ENCODE measurements around the gene SPAG17.

Gene SPAG17

GRCh38 chr1:118185084-118185832, at the start of gene SPAG17:
Gene SPAG17, minus strand, starts transcription at chr1:118185228. Its CDS starts 71 bp downstream, at chr1:118185157.
- DNase-seq (ENCODE audit: low read depth, low spot score): peak; percentile 40
- TF ChIP-seq CTCF (IDR thresholded peaks at IDR 0.05; ENCODE audit: low read depth, low read length): peak; percentile 48
- H3K4me3 ChIP-seq (ENCODE audit: low read depth, low read length): peak within 1 kb of the TSS; percentile 45
- in situ Hi-C loops (cut with HindIII; ENCODE audit: low sequenced_read_pairs): no loop called here

- in situ Hi-C loops (cut with HindIII; ENCODE audit: low sequenced_read_pairs): no loop called here
- DNase-seq (ENCODE audit: low read depth, low spot score): no peak
- H3K4me3 ChIP-seq (ENCODE audit: low read depth, low read length): no peak overlapping the region
- no peak for TF ChIP-seq CTCF (IDR thresholded peaks at IDR 0.05; ENCODE audit: low read depth, low read length)
Observed at GRCh38 chr1:118225471-118225870, 40.4 kb upstream of the SPAG17 start.

- in situ Hi-C loops (cut with HindIII; ENCODE audit: low sequenced_read_pairs): no loop called here
- TF ChIP-seq CTCF (IDR thresholded peaks at IDR 0.05; ENCODE audit: low read depth, low read length): peak; percentile 11
- no peak for DNase-seq (ENCODE audit: low read depth, low spot score)
- no peak overlapping the region for H3K4me3 ChIP-seq (ENCODE audit: low read depth, low read length)
Observed at GRCh38 chr1:118223426-118223825, 38.4 kb upstream of the SPAG17 start.

- no peak for DNase-seq (ENCODE audit: low read depth, low spot score)
- in situ Hi-C loops (cut with HindIII; ENCODE audit: low sequenced_read_pairs): no loop called here
- no peak for TF ChIP-seq CTCF (IDR thresholded peaks at IDR 0.05; ENCODE audit: low read depth, low read length)
- H3K4me3 ChIP-seq (ENCODE audit: low read depth, low read length): no peak overlapping the region
Observed at GRCh38 chr1:118219438-118219837, 34.4 kb upstream of the SPAG17 start.

- H3K4me3 ChIP-seq (ENCODE audit: low read depth, low read length): no peak overlapping the region
- in situ Hi-C loops (cut with HindIII; ENCODE audit: low sequenced_read_pairs): no loop called here
Observed at GRCh38 chr1:118217141-118217838, 32.3 kb upstream of the SPAG17 start.

GRCh38 chr1:118214866-118215265, 29.8 kb upstream of the SPAG17 start:
- TF ChIP-seq CTCF (IDR thresholded peaks at IDR 0.05; ENCODE audit: low read depth, low read length): no peak
- no peak for DNase-seq (ENCODE audit: low read depth, low spot score)
- in situ Hi-C loops (cut with HindIII; ENCODE audit: low sequenced_read_pairs): no loop called here
- H3K4me3 ChIP-seq (ENCODE audit: low read depth, low read length): no peak overlapping the region

More at GRCh38 chr1:118217141-118217838, 32.3 kb upstream of the SPAG17 start:
- DNase-seq (ENCODE audit: low read depth, low spot score): peak; percentile 1
- TF ChIP-seq CTCF (IDR thresholded peaks at IDR 0.05; ENCODE audit: low read depth, low read length): no peak
